OCI-LY1 (cell line): ENCODE results near the gene IL15RA.

Experiments
- H2AFZ ChIP-seq: fragments of 200-600 bp; sonication (generic), shearing (Covaris generic); 2 replicates; pipeline ENCODE4 v1.6.0; 2014; ENCODE audit warnings: antibody characterized with exemption, mild to moderate bottlenecking, low read length
- H3F3A ChIP-seq: fragments of 200-600 bp; sonication (generic), shearing (Covaris generic); 2 replicates; pipeline ENCODE4 v1.6.0; 2014; ENCODE audit warnings: mild to moderate bottlenecking, antibody characterized with exemption, low read length, moderate library complexity; ENCODE audit not compliant: insufficient read depth
- H3K27ac ChIP-seq: fragments of 200-600 bp; sonication (generic); 2 replicates; pipeline ENCODE4 v1.5.1; 2014; ENCODE audit warnings: low read length, mixed run types, mild to moderate bottlenecking, low read depth; ENCODE audit not compliant: poor library complexity, severe bottlenecking
- H3K27me3 ChIP-seq: fragments of 200-600 bp; sonication (generic); 2 replicates; pipeline ENCODE4 v1.6.0; 2014; ENCODE audit warnings: antibody characterized with exemption, mild to moderate bottlenecking, low read length, moderate library complexity; ENCODE audit not compliant: insufficient read depth
- H3K36me3 ChIP-seq: fragments of 200-600 bp; sonication (generic); 2 replicates; pipeline ENCODE4 v1.6.1; 2014; ENCODE audit warnings: mild to moderate bottlenecking, antibody characterized with exemption, low read length, moderate library complexity, mixed read lengths; ENCODE audit not compliant: insufficient read depth
- H3K4me1 ChIP-seq: fragments of 200-600 bp; sonication (generic); 2 replicates; pipeline ENCODE4 v1.5.1; 2014; ENCODE audit warnings: mild to moderate bottlenecking, low read length, moderate library complexity; ENCODE audit not compliant: insufficient read depth, severe bottlenecking
- H3K4me2 ChIP-seq: fragments of 200-600 bp; sonication (generic), shearing (Covaris generic); 2 replicates; pipeline ENCODE4 v1.6.1; 2014; ENCODE audit warnings: low read length
- H3K4me3 ChIP-seq: fragments of 200-600 bp; sonication (generic); 2 replicates; pipeline ENCODE4 v1.5.1; 2014; ENCODE audit warnings: low read length, low read depth, mild to moderate bottlenecking, mixed read lengths; ENCODE audit not compliant: poor library complexity, severe bottlenecking
- H3K79me2 ChIP-seq: fragments of 200-600 bp; shearing (Covaris generic); 2 replicates; pipeline ENCODE4 v1.6.1; 2016; ENCODE audit warnings: mixed run types, low read length, mixed read lengths; ENCODE audit not compliant: insufficient read depth
- H3K9ac ChIP-seq: fragments of 200-600 bp; sonication (generic), shearing (Covaris generic); 2 replicates; pipeline ENCODE4 v1.6.1; 2014; ENCODE audit warnings: mild to moderate bottlenecking, low read length, mixed read lengths
- H3K9me2 ChIP-seq: fragments of 200-600 bp; sonication (generic), shearing (Covaris generic); 2 replicates; pipeline ENCODE4 v1.6.1; 2014; ENCODE audit warnings: low read depth, mild to moderate bottlenecking, low read length, mixed read lengths
- H3K9me3 ChIP-seq: fragments of 200-600 bp; shearing (Covaris generic); 2 replicates; pipeline ENCODE4 v1.6.1; 2014; ENCODE audit warnings: low read length, mixed read lengths
- H4K20me1 ChIP-seq: fragments of 200-600 bp; sonication (generic), shearing (Covaris generic); 2 replicates; pipeline ENCODE4 v1.6.0; 2016; ENCODE audit warnings: mild to moderate bottlenecking, low read length; ENCODE audit not compliant: insufficient read depth
- EZH2 ChIP-seq: fragments of 200-600 bp; sonication (generic), shearing (Covaris generic); IDR thresholded peaks from 2 replicates; pipeline ENCODE4 v1.8.0; 2017; ENCODE audit warnings: borderline replicate concordance, mixed run types, mild to moderate bottlenecking, antibody characterized with exemption, low read length, moderate library complexity, mixed read lengths
- TF ChIP-seq, protein P1 (sequence below): fragments of 200-600 bp; sonication (generic), shearing (Covaris generic); IDR thresholded peaks from 2 replicates; pipeline ENCODE4 v1.5.1; 2017; ENCODE audit warnings: mild to moderate bottlenecking, antibody characterized with exemption, low read length, moderate library complexity, mixed read lengths

IL15RA gene

DNA sequence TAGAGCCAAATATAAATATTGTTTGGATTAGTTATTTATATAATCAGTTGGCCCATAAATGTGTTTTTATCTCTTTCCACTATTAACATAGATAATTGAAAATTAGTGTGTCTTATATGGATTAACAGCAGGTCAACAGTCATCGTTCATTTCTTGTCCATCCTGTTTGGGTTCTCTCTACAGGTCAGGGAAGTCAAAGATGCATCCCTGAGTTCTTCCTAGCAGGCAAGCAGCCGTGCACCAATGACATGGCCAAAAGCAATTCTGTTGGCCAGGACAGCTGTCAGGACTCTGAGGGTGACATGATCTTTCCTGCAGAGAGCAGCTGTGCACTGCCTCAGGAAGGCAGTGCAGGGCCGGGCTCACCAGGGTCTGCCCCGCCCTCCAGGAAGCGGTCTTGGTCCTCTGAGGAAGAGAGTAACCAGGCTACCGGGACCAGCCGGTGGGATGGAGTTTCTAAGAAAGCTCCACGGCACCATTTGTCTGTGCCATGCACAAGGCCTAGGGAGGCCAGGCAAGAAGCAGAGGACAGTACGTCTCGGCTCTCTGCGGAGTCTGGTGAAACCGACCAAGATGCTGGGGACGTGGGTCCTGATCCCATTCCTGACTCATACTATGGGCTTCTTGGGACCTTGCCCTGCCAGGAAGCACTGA is 71.4 kb downstream of the IL15RA start:
- Histone ChIP-seq H2AFZ (no peak overlapping the region), H3K9ac (no peak overlapping the region), H3K9me3 (no peaks in the 10 kb centered on the region), H3K4me1 (no peaks in the 10 kb centered on the region), H3K27ac (no peak overlapping the region), H3K36me3 (peaks cover 43% of the 10 kb centered on the region), H3K79me2 (no peaks in the 10 kb centered on the region), H3K4me2 (no peak overlapping the region), H4K20me1 (no peaks in the 10 kb centered on the region), H3K27me3 (no peaks in the 10 kb centered on the region), H3F3A (no peaks in the 10 kb centered on the region), H3K4me3 (no peak overlapping the region), H3K9me2 (no peaks in the 10 kb centered on the region)
- TF ChIP-seq EZH2 = no peak
- TF ChIP-seq, protein P1, sequence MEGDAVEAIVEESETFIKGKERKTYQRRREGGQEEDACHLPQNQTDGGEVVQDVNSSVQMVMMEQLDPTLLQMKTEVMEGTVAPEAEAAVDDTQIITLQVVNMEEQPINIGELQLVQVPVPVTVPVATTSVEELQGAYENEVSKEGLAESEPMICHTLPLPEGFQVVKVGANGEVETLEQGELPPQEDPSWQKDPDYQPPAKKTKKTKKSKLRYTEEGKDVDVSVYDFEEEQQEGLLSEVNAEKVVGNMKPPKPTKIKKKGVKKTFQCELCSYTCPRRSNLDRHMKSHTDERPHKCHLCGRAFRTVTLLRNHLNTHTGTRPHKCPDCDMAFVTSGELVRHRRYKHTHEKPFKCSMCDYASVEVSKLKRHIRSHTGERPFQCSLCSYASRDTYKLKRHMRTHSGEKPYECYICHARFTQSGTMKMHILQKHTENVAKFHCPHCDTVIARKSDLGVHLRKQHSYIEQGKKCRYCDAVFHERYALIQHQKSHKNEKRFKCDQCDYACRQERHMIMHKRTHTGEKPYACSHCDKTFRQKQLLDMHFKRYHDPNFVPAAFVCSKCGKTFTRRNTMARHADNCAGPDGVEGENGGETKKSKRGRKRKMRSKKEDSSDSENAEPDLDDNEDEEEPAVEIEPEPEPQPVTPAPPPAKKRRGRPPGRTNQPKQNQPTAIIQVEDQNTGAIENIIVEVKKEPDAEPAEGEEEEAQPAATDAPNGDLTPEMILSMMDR = no peak

DNA sequence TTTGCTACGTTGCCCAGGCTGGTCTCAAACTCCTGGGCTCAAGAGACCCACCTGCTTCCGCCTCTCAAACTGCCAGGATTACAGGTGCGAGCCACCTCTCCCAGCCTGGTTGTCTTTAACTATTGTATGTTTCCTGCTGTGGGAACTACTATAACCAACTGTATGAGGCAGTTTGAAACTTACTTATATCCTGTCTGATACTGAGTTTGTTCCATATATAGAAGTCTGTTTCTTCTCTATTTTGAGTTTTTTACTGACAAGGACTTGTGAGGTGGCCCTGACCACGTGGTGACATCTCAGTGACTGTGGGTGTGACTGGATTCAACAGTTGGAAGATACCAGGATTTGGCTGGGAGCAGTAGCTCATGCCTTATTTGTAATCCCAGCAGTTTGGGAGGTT is 73.1 kb downstream of the IL15RA start:
- H3K9ac ChIP-seq = no peak overlapping the region
- no peaks in the 10 kb centered on the region for H3K9me3 ChIP-seq
- no peak overlapping the region for H3K4me2 ChIP-seq
- H2AFZ ChIP-seq = no peak overlapping the region
- TF ChIP-seq, protein P1 = no peak
- TF ChIP-seq EZH2 = no peak
- peaks cover 27% of the 10 kb centered on the region for H3K36me3 ChIP-seq
- H3K79me2 ChIP-seq = no peaks in the 10 kb centered on the region
- no peaks in the 10 kb centered on the region for H3F3A ChIP-seq
- no peaks in the 10 kb centered on the region for H3K27me3 ChIP-seq
- no peak overlapping the region for H3K4me3 ChIP-seq
- no peaks in the 10 kb centered on the region for H3K9me2 ChIP-seq
- H3K4me1 ChIP-seq = no peaks in the 10 kb centered on the region
- no peak overlapping the region for H3K27ac ChIP-seq
- H4K20me1 ChIP-seq = no peaks in the 10 kb centered on the region

DNA sequence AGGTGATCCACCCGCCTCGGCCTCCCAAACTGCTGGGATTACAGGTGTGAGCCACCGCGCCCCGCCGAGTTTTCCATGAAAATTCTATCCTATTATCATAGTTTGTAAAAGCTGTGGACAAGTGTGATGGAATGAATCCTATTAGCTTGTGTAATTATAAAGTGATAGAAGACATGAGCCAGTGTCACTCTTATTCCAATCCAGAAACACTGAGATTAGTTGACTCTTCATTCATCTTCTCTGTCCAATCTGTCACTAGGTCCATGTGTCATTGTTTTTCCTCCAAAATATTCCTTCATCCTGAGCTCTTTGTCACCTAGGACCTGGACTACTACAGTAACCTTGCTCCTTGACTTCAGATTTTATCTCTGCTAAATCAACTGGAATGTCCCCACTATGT is 73.8 kb downstream of the IL15RA start:
- H3K4me3 ChIP-seq = no peak overlapping the region
- TF ChIP-seq EZH2 = no peak
- TF ChIP-seq, protein P1 = no peak
- no peaks in the 10 kb centered on the region for H4K20me1 ChIP-seq
- no peaks in the 10 kb centered on the region for H3F3A ChIP-seq
- no peaks in the 10 kb centered on the region for H3K27me3 ChIP-seq
- no peaks in the 10 kb centered on the region for H3K4me1 ChIP-seq
- H3K9me2 ChIP-seq = no peaks in the 10 kb centered on the region
- H2AFZ ChIP-seq = no peak overlapping the region
- H3K9ac ChIP-seq = no peak overlapping the region
- no peak overlapping the region for H3K4me2 ChIP-seq
- H3K9me3 ChIP-seq = no peaks in the 10 kb centered on the region
- no peak overlapping the region for H3K27ac ChIP-seq
- no peaks in the 10 kb centered on the region for H3K79me2 ChIP-seq
- H3K36me3 ChIP-seq = peaks cover 26% of the 10 kb centered on the region
